HepG2 (cell line): Measurements from ENCODE around the gene FILIP1. TPM values are rescaled to one million over a fixed set of nuclear protein-coding genes. Genes with fewer than 3 reads are reported as not detected.

ENCODE experiments used
- ATAC-seq: fragments of 200-7000 bp; cut with Tn5 transposase; 3 replicates; pipeline ENCODE4 v1.9.1; 2020; ENCODE audit warnings: mild to moderate bottlenecking, moderate library complexity
- BruUV-seq: library from RNA; stranded (reverse); fragments of 400-500 nt; replicated peaks from 2 replicates; lab custom pipeline; 2021; lab: Mats Ljungman, UMichigan
- CTCF ChIA-PET: fragments of 300-600 bp; formaldehyde crosslinking; extraction: SDS; loops from one replicate; lab custom pipeline; 2021; ENCODE audit warnings: low total read pairs, inconsistent platforms, low intra/inter-chr PET ratio; lab: Yijun Ruan, JAX
- POLR2A ChIA-PET: fragments of 350-600 bp; sonication (Branson Sonifier 250); formaldehyde crosslinking; loops from one replicate; lab custom pipeline; 2020; ENCODE audit warnings: antibody characterized with exemption, inconsistent platforms; lab: Yijun Ruan, JAX
- DNase-seq: peaks from one replicate; pipeline ENCODE4 v3.0.0-alpha.2; 2015; ENCODE audit warnings: low spot score
- FAIRE-seq: peaks from 3 replicates; lab custom pipeline; 2011; peaks lifted over from hg19 to GRCh38; lab: Jason Lieb, UNC
- H2AFZ ChIP-seq: one replicate; pipeline ENCODE4 v1.6.1; 2011; ENCODE audit warnings: low read length, inconsistent platforms
- H3K27ac ChIP-seq: fragments of 300-600 bp; 3 replicates; pipeline ENCODE4 v1.8.0; 2011; ENCODE audit warnings: mixed run types, mild to moderate bottlenecking, mixed read lengths, low read length, inconsistent platforms; ENCODE audit not compliant: insufficient read depth; ENCODE audit errors: extremely low read length
- H3K27me3 ChIP-seq, 2 experiments: fragments of 200-600 bp in 1 of 2; 2 replicates in 1 of 2; 3 replicates in 1 of 2; pipeline versions ENCODE4 v1.6.0 to v1.8.0; 2011; ENCODE audit warnings: low read length in 2 of 2, mild to moderate bottlenecking in 2 of 2, moderate library complexity in 2 of 2, inconsistent platforms in 1 of 2; ENCODE audit not compliant: insufficient read depth in 2 of 2, control insufficient read depth in 1 of 2
- H3K36me3 ChIP-seq, 2 experiments: fragments of 200-600 bp in 1 of 2; replicated peaks in 1 of 2; 2 replicates in 1 of 2; 3 replicates in 1 of 2; pipeline versions ENCODE4 v1.5.1 to v1.8.0; 2011; ENCODE audit warnings: low read length in 2 of 2, inconsistent platforms in 1 of 2; ENCODE audit not compliant: insufficient read depth in 2 of 2, control insufficient read depth in 1 of 2
- H3K4me1 ChIP-seq: 2 replicates; pipeline ENCODE4 v1.5.1; 2012; ENCODE audit warnings: low read length, inconsistent platforms; ENCODE audit not compliant: insufficient read depth
- H3K4me2 ChIP-seq: 2 replicates; pipeline ENCODE4 v1.6.0; 2011; ENCODE audit warnings: low read depth, low read length, inconsistent platforms
- H3K4me3 ChIP-seq, 3 experiments: fragments of 200-600 bp in 1 of 3; sonication (generic), shearing (Covaris generic) in 1 of 3; replicated peaks in 1 of 3; 2 replicates each; pipeline ENCODE4 v1.5.1; 2011 to 2016; ENCODE audit warnings: low read length in 3 of 3, inconsistent platforms in 2 of 3, low read depth in 2 of 3, mild to moderate bottlenecking in 2 of 3, control low read depth in 1 of 3, mixed read lengths in 1 of 3; ENCODE audit not compliant: insufficient read depth in 1 of 3
- H3K79me2 ChIP-seq: one replicate; pipeline ENCODE4 v1.6.1; 2011; ENCODE audit warnings: low read length, inconsistent platforms; ENCODE audit not compliant: insufficient read depth
- H3K9ac ChIP-seq: 2 replicates; pipeline ENCODE4 v1.6.0; 2011; ENCODE audit warnings: mild to moderate bottlenecking, low read depth, low read length, inconsistent platforms; ENCODE audit not compliant: insufficient read depth
- H3K9me3 ChIP-seq: 2 replicates; pipeline ENCODE4 v1.5.1; 2012; ENCODE audit warnings: mild to moderate bottlenecking, low read length
- H4K20me1 ChIP-seq: 2 replicates; pipeline ENCODE4 v1.6.0; 2011; ENCODE audit warnings: inconsistent platforms, mild to moderate bottlenecking, low read length, moderate library complexity; ENCODE audit not compliant: insufficient read depth
- ELF3 ChIP-seq: IDR thresholded peaks from 2 replicates; pipeline ENCODE4 v1.6.1; 2016; ENCODE audit warnings: missing genetic modification reagents, missing compliant biosample characterization
- HIVEP1 ChIP-seq: sonication (generic); formaldehyde crosslinking; IDR thresholded peaks from 2 replicates; pipeline ENCODE4 v1.4.0; 2020; ENCODE audit warnings: mild to moderate bottlenecking, missing genetic modification reagents
- IRF1 ChIP-seq: sonication (generic); formaldehyde crosslinking; IDR thresholded peaks from 2 replicates; pipeline ENCODE4 v1.4.0; 2020; ENCODE audit warnings: low read depth, mild to moderate bottlenecking, missing genetic modification reagents
- KLF16 ChIP-seq, 2 experiments: sonication (generic) in 1 of 2; formaldehyde crosslinking in 1 of 2; IDR thresholded peaks; 2 replicates each; pipeline versions ENCODE4 v1.6.1 to v1.8.0; 2016 to 2023; ENCODE audit warnings: missing genetic modification reagents in 2 of 2, missing compliant biosample characterization in 1 of 2
- NR2C2 ChIP-seq: sonication (generic); formaldehyde crosslinking; IDR thresholded peaks from 2 replicates; pipeline ENCODE4 v1.4.0; 2020; ENCODE audit warnings: missing genetic modification reagents, mild to moderate bottlenecking, moderate library complexity, borderline replicate concordance
- PLRG1 ChIP-seq: fragments of 450-650 bp; conservative IDR thresholded peaks from 2 replicates; pipeline ENCODE4 v1.6.1; 2016
- RFX5 ChIP-seq: IDR thresholded peaks from 2 replicates; pipeline ENCODE4 v1.6.1; 2011; ENCODE audit warnings: low read depth, low read length, improper control_type of control experiment
- WIZ ChIP-seq: sonication (generic); formaldehyde crosslinking; IDR thresholded peaks from 2 replicates; pipeline ENCODE4 v1.5.1; 2020; ENCODE audit warnings: mild to moderate bottlenecking, missing genetic modification reagents
- ZBTB26 ChIP-seq: IDR thresholded peaks from 2 replicates; pipeline ENCODE4 v1.6.1; 2016; ENCODE audit warnings: missing compliant biosample characterization, missing genetic modification reagents, borderline replicate concordance
- ZKSCAN5 ChIP-seq: sonication (generic); formaldehyde crosslinking; IDR thresholded peaks from 2 replicates; pipeline ENCODE4 v1.5.1; 2020; ENCODE audit warnings: mild to moderate bottlenecking, missing genetic modification reagents
- ZNF367 ChIP-seq: sonication (generic); formaldehyde crosslinking; IDR thresholded peaks from 2 replicates; pipeline ENCODE4 v1.4.0; 2020; ENCODE audit warnings: missing genetic modification reagents, borderline replicate concordance
- ZNF572 ChIP-seq: sonication (generic); formaldehyde crosslinking; IDR thresholded peaks from 2 replicates; pipeline ENCODE4 v1.5.1; 2020; ENCODE audit warnings: mild to moderate bottlenecking, missing genetic modification reagents
- ZNF788 ChIP-seq: sonication (generic); formaldehyde crosslinking; IDR thresholded peaks from 2 replicates; pipeline ENCODE4 v1.5.0; 2020; ENCODE audit warnings: mild to moderate bottlenecking, missing genetic modification reagents, borderline replicate concordance
- whole genome bisulfite sequencing: methylation state at CpG from one replicate; pipeline ENCODE4 v1.1.6; 2017; ENCODE audit warnings: low lambda C conversion rate; 5-methylcytosine and 5-hydroxymethylcytosine counted together
- in situ Hi-C: cut with HindIII; loops from 2 replicates; pipeline ENCODE4 v1.10.0; 2017; ENCODE audit warnings: low pct_unique_long_range_greater_than_20kb; ENCODE audit not compliant: extremely low pct_ligation_motif_present
- intact Hi-C: fragments of 100-400 bp; cut with micrococcal nuclease; formaldehyde crosslinking; loops from one replicate; pipeline ENCODE4 v1.10.0; 2022; ENCODE audit not compliant: unreplicated experiment
- polyA plus RNA-seq, 8 experiments: library from polyadenylated mRNA; depleted of rRNA in 3 of 8; stranded (reverse) in 7 of 8; unstranded in 1 of 8; fragments of >200 nt; fragmentation: Illumina TruSeq in 4 of 8; extraction: Trizol in 4 of 8; gene quantifications; 2 replicates each; pipeline versions ENCODE4 v1.2.1 to v1.2.3, GENCODE V29; 2011 to 2016; ENCODE audit warnings: low read depth in 4 of 8, missing spikeins in 1 of 8, mixed read lengths in 1 of 8; ENCODE audit not compliant: insufficient read depth in 1 of 8
- total RNA-seq, 5 experiments: library from RNA; depleted of rRNA; stranded (reverse); fragments of >200 nt; fragmentation: Illumina TruSeq; extraction: Trizol; gene quantifications; 2 replicates each; pipeline ENCODE4 v1.2.3, GENCODE V29; 2016; ENCODE audit warnings: low read depth in 1 of 5
- TF ChIP-seq, protein P1 (sequence below): sonication (generic); formaldehyde crosslinking; IDR thresholded peaks from 2 replicates; pipeline ENCODE4 v1.5.0; 2020; ENCODE audit warnings: mild to moderate bottlenecking, low read depth, missing genetic modification reagents, borderline replicate concordance
- TF ChIP-seq, protein P2 (sequence below): IDR thresholded peaks from 2 replicates; pipeline ENCODE4 v1.6.1; 2016; ENCODE audit warnings: mild to moderate bottlenecking, missing biosample characterization, missing genetic modification reagents

The FILIP1 gene
- total and polyA plus RNA-seq, 2 of the 13 experiments (the other 11 are each of a cell fraction or from before 2014, with no cell fraction given) = not detected

- FAIRE-seq (no peak), ATAC-seq (no peak), DNase-seq (no peak)
- BruUV-seq = no TSS peak
- H3K27ac ChIP-seq = no peak overlapping the region
- CTCF ChIA-PET = no interaction called here
- no peaks in the 10 kb centered on the region for H3K9me3 ChIP-seq
- H2AFZ ChIP-seq = no peak overlapping the region
- WGBS = 3% methylated on average over 2 of the region's 2 CpGs
- POLR2A ChIA-PET = no interaction called here
- H3K4me1 ChIP-seq = no peaks in the 10 kb centered on the region
- in situ Hi-C loops = no loop called here
- H3K27me3 ChIP-seq = no peaks in the 10 kb centered on the region
- TF ChIP-seq, protein P1, sequence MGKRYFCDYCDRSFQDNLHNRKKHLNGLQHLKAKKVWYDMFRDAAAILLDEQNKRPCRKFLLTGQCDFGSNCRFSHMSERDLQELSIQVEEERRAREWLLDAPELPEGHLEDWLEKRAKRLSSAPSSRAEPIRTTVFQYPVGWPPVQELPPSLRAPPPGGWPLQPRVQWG = no peak
- TF ChIP-seq HIVEP1 (CRISPR knock-in tag) = no peak
- TF ChIP-seq ZNF572 (CRISPR knock-in tag) = no peak
- no peak for TF ChIP-seq PLRG1
- no peak for TF ChIP-seq WIZ
- TF ChIP-seq RFX5 = no peak
- no peak for TF ChIP-seq KLF16 (CRISPR knock-in tag; IDR thresholded peaks at IDR 0.05)
- no peak for TF ChIP-seq ELF3
- no peak for TF ChIP-seq ZKSCAN5
- TF ChIP-seq ZBTB26 (CRISPR knock-in tag) = no peak
- TF ChIP-seq, protein P2, sequence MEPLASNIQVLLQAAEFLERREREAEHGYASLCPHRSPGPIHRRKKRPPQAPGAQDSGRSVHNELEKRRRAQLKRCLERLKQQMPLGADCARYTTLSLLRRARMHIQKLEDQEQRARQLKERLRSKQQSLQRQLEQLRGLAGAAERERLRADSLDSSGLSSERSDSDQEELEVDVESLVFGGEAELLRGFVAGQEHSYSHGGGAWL (CRISPR knock-in tag) = no peak
- no peak for TF ChIP-seq ZNF788 (CRISPR knock-in tag)
- no peak for TF ChIP-seq IRF1 (CRISPR knock-in tag)
- TF ChIP-seq NR2C2 (CRISPR knock-in tag) = no peak
- no peak for TF ChIP-seq ZNF367 (CRISPR knock-in tag)
- H3K79me2 ChIP-seq = no peaks in the 10 kb centered on the region
- no peaks in the 10 kb centered on the region for H3K36me3 ChIP-seq
- H3K9ac ChIP-seq = no peak overlapping the region
- H3K4me2 ChIP-seq = no peak overlapping the region
- no peaks in the 10 kb centered on the region for H4K20me1 ChIP-seq
- H3K4me3 ChIP-seq = no peak overlapping the region
- intact Hi-C loops = no loop called here
Measured at GRCh38 chr6:75429061-75429703, 64.4 kb downstream of the FILIP1 start.
